CD4-positive, alpha-beta T cell treated with Interleukin-2 at 100 ng/mL for 4 hours (primary cell): ENCODE measurements around the gene DHDDS.

Experiments used
- DNase-seq: peaks from one replicate; pipeline ENCODE4 v3.0.0-alpha.2; 2020; ENCODE audit warnings: low spot score

DHDDS gene

GRCh38 chr1:26417111-26417759, 14.9 kb upstream of the DHDDS start:
- peak; percentile 87 for DNase-seq

GRCh38 chr1:26418865-26419349, 13.2 kb upstream of the DHDDS start:
- no peak for DNase-seq

DNA sequence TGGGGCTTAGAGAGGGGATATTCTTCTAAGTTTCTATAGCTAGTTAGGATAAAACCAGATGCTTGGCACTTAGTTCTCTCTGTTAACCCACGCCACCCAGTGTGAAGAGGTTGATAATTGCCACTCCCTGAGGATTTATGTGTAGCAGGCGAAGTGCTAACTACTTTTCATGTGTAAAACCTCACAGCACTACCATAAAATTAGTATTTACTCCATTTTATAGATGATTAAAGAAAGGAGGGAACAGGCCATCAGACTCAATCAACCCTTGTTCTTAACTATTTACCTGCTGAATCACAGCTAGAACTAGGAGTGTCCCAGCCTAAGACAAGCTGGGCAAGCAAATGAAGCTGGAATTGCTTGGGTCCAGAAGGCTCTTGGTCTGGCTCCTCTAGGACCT, 12.6 kb upstream of the DHDDS start:
- no peak for DNase-seq

GRCh38 chr1:26429721-26430120, 2.4 kb upstream of the DHDDS start:
- no peak for DNase-seq

DNA sequence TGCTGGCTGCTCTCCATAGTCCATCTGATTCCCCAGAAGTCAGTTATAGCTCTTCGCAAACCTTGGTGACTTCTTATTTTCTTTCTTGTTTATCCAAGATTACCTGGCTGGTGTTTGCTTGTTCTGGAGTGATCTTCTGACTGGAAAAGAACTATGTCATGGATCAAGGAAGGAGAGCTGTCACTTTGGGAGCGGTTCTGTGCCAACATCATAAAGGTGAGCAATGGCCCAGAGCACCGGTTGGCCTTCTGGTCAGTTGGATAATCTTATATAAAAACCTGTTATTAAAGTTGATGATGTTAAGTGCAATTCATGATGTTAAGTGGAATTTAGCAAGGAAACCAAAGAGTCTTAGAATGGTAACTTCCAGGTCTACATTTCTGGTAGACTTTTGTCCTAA, 672 bp downstream of the DHDDS start:
- no peak for DNase-seq

DNA sequence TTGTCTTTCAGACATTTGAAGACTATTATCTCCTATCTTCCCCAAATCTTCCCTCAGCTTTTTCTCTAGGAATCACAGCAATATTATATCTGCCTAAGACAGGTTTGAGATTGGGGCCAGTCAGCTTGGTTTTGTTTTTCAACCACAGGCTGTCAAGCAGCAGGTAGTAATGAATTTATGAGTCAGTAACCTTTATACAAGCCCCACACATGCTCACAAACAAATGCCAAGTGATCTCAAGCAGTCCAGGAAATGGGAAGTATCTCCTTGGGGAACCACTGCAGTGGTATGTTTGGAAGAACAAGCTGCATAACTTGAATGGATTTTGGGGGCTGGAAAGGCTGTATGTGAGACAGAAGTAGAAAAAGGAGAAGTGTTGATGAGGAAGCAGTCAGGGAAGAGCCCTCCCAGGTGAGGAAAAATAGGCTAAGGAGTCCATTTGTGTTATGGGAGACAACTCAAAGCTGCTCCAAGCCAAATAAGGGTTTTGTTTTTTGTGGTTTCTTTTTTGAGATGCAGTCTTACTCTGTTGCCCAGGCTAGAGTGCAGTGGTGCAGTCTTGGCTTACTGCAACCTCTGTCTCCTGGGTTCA, 2.1 kb downstream of the DHDDS start:
- no peak for DNase-seq

- no peak for DNase-seq
Observed at GRCh38 chr1:26438041-26438440, 5.9 kb downstream of the DHDDS start.

DNA sequence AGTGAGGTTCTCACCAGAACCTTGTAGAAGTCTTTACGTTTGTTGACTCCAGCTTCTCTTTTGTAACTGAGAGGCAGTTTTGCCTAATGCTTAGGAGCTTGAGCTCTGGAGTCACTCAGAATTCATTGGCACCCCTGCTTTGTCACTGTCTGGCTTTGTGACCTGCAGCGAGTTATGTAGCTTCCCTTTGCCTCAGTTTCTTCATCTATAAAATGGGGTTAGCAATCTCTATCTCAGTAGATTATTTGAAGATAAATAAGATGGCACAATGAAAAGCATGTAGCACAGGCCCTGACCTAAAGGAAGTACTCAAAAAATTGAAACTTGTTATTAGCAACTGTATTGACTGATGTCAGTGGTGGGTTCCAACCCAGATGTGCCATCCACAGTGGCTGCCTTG, 8.1 kb downstream of the DHDDS start:
- DNase-seq: no peak

GRCh38 chr1:26449868-26450267, 17.7 kb downstream of the DHDDS start:
- no peak for DNase-seq

GRCh38 chr1:26450908-26451307, 18.8 kb downstream of the DHDDS start:
- no peak for DNase-seq

DNA sequence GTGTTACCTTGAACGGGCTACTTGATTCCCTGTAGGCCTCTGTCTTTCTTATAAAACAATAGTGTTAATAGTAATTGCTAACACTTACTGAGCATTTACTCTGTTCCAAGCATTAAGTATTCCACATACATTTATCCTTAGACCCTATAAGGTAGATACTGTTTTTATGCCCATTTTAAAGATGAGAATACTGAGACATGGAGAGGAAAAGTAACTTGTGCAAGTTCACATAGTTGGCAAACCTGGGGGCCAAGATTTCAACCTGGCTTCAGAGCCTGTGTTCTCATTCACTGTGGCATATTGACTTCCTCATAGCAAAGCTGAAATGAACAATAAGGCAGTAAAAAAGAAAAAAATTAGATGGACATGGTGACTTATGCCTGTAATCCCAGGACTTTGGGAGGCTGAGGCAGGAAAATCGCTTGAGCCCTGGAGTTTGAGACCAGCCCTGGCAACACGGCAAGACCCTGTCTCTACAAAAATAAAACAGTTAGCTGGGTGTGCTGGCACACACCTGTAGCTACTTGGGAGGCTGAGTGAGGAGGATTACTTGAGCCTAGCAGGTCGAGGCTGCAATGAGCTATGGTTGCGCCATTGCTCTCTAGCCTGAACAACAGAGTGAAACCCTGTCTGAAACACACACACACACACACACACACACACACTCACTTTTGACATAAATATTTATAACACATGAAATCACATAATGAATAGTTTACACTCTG, 20.5 kb downstream of the DHDDS start:
- DNase-seq: no peak

DNA sequence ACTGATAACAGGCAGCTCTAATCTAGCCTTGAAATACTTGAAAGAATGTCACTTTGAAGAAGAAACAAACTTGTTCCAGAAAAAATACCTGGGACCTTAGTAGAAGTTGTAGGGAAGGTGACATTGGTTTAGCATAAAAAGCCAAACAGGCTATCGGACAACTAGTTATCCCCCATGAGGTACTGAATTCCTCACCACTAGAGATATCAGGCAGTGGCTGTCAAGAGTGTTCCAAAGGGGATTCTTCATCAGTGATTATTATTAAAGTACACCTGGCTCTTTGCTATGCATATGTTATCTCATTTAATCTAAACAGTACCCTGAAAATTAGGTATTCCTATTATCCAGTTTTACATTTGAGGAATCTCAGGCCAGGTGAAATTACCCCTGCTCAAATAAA, 27.0 kb downstream of the DHDDS start:
- DNase-seq: no peak

GRCh38 chr1:26459573-26460031, 27.5 kb downstream of the DHDDS start:
- DNase-seq: no peak

GRCh38 chr1:26468911-26469310, 36.8 kb downstream of the DHDDS start:
- no peak for DNase-seq

- DNase-seq: no peak
Observed at GRCh38 chr1:26469558-26469957, 37.4 kb downstream of the DHDDS start.

- DNase-seq: no peak
Observed at GRCh38 chr1:26470878-26471497, 38.9 kb downstream of the DHDDS start.

DNA sequence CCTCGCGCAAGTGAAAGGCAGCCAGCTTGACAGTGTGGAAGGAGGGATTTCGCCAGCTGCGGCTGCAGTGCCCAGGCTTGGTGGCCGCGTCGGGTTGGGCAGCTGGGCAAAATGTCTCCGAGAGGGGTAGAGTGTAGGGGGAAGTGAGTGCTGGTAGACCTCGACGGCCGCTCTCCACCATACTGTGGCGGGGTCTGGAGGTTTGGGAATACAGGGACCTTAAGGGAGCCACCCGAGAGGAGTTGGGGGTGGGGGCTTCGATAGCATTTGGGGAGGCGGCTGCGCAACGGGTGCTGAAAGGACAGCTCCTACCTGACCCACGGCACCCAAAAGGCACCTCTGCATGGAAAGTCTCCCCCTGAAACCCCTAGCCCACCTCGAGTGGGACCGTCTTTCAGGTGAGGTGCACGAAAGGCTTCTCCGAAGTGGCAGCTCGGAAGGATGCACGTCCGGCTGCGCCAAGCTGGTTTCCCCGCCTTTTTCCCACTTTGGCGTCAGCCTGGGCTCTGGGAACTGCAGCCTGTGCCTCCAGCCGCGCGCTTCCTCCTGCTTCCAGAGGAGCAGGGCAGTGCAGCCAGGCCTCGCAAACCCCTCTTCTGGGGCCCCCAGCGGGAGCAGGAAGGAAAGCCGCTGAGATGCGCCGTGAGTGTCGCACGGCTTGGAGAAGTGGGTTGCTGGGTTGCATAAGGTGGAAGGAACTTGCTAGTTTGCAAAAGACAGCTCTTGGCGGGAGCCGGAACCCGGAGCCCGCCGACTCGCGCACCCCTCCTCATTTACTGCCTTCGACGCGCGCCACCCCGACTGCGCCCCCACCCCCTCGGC, 39.6 kb downstream of the DHDDS start:
- peak; percentile 35 for DNase-seq

DNA sequence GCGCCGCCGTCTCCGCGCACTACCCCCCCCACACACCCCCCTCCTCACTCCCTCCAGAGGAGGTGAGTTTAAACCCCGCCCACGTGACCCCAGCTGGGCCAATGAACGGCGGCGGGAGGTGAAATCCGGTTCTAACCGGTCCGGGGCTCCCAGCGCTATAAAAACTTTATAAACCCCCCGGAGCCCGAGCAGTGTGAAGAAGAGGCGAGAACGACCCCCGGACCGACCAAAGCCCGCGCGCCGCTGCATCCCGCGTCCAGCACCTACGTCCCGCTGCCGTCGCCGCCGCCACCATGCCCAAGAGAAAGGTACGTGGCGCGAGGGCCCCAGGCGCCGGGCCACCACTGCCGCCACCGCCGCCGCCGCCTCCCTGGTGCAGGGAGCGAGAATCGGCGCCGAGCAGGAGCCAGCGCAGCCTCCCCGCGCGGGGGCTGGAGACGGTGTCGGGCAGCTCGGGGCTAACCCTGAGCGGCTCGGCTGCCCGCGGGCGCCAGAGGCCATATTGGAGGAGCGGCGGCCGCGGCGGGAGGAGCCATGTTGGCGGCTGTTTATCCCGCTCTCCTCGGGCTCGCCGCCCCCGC, 40.3 kb downstream of the DHDDS start, which contains the start of gene HMGN2:
HMGN2 (plus strand) TSS at position 121 of the 581 bp plus-strand sequence; CDS start at position 294, 173 bp downstream.
- peak; percentile 90 for DNase-seq

GRCh38 chr1:26472901-26473845, 41.1 kb downstream of the DHDDS start:
- DNase-seq: peak; percentile 97

- DNase-seq: no peak
Observed at GRCh38 chr1:26474818-26475217, 42.7 kb downstream of the DHDDS start.
